Fibroblast of pulmonary artery (primary cell): ENCODE results near the gene PCK1.

Source experiments
- DNase-seq: peaks from one replicate; pipeline ENCODE4 v3.0.0-alpha.2; 2010; ENCODE audit warnings: low read depth
- H3K4me3 ChIP-seq: replicated peaks from 2 replicates; pipeline ENCODE4 v1.5.1; 2011; ENCODE audit warnings: low read depth, mild to moderate bottlenecking, control low read depth, low read length, moderate library complexity
- TF ChIP-seq, protein P1 (sequence below): IDR thresholded peaks from 2 replicates; pipeline ENCODE4 v1.5.1; 2011; ENCODE audit warnings: mild to moderate bottlenecking, control low read depth, low read length, inconsistent platforms; ENCODE audit errors: missing control alignments

Gene PCK1

DNA sequence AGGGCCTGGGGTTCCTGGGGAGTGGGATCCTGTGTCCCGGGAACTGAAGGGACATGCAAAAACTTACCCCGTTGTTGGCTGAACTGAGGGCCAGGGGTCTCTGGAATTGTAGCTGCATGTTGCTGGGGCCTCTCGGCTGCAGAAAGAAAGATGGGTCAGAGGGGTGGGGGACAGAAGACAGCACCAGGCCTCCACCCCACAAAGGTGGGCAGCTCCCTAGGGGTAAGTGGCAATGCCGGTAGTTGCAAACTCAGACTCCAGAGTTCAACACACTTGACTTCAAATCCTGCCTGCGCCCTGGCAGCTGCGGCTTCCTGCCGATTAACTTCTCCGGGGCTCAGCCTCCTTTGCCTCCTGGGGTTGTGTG lies 54.5 kb downstream of the PCK1 start:
- no peak overlapping the region for H3K4me3 ChIP-seq
- TF ChIP-seq, protein P1, sequence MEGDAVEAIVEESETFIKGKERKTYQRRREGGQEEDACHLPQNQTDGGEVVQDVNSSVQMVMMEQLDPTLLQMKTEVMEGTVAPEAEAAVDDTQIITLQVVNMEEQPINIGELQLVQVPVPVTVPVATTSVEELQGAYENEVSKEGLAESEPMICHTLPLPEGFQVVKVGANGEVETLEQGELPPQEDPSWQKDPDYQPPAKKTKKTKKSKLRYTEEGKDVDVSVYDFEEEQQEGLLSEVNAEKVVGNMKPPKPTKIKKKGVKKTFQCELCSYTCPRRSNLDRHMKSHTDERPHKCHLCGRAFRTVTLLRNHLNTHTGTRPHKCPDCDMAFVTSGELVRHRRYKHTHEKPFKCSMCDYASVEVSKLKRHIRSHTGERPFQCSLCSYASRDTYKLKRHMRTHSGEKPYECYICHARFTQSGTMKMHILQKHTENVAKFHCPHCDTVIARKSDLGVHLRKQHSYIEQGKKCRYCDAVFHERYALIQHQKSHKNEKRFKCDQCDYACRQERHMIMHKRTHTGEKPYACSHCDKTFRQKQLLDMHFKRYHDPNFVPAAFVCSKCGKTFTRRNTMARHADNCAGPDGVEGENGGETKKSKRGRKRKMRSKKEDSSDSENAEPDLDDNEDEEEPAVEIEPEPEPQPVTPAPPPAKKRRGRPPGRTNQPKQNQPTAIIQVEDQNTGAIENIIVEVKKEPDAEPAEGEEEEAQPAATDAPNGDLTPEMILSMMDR = no peak
- no peak for DNase-seq

DNA sequence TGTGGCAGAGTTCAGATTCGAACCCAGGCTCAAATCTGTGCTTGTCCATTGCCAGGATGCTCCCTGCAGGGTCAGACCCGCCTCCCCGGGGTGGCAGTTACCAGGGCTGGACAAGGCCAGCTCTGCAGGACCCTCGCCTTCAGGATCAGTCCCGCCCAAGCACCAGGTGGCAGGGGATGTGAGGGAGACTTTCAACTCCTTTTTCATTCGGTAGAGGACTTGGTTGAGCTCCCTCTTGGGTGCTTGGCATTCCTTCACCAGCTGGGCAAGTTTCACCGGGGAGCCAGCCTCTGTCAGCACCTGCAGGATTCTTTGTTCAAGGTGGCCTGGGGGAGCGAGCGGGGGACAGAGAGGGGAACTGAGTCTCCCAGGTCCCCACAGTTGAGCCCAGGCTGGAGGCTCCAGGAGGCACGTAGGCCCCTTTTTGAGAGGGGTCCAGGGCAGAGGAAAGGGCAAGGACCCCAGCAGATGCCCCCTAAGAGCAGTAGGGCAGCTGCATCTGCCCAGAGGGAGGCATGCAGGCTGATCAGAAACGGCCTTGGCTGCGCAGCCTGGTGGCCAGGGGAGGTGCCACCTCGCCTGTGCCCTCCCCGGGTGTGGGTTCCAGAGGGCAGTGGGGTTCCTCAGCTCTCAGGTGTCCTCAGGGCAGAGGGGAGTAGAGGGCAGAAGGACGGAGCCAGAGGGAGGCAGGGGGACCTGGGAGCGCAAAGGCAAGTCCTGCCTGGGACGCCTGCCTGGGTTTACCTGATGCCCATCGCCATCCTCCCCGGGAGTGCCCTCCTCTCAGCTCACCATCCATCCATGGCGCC lies 55.4 kb downstream of the PCK1 start:
- TF ChIP-seq, protein P1 = no peak
- DNase-seq = no peak
- H3K4me3 ChIP-seq = no peak overlapping the region

DNA sequence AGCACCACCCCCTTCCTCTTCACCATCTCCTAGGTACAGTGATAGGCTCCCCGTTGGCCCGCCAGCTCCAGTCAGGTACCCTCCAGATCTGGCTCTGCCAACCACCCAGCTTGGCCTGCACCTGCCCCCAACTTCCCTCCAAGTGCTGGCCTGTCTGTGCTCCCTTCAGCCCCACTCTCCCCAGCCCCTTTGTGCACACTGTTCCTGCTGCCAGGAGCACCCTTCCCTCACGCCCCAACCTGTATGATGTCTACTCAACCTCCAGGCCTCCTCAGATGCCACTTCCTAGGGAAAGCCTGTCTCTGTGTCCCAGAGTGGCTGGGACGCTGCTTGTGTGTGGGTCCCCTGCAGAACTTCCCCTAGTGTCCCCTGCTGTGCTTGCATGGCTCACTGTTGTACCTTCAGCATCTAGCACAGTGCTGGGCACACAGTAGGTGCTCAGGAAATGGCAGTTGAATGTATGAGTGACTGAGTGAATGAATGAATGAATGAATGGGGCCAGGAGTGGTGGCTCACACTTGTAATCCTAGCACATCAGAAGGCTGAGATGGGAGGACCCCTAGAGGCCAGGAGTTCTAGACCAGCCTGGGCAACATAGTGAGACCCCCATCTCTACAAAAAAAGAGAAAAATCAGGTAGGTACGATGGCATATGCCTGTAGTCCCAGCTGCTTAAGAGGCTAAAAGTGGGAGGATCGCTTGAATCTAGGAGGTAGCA lies 56.3 kb downstream of the PCK1 start:
- no peak for DNase-seq
- no peak overlapping the region for H3K4me3 ChIP-seq
- TF ChIP-seq, protein P1 = no peak
